ENCODE results near the gene ACBD7. TPM values are rescaled to one million over a fixed set of nuclear protein-coding genes. Genes with fewer than 3 reads are reported as not detected.
A peak's percentile ranks its signal among the peaks of the same experiment; 100 is the strongest.

Gene ACBD7
- total RNA-seq, 2 experiments from 2014 or later = 0.19 to 0.47 TPM

- H3K27ac Mint-ChIP-seq = no peak overlapping the region
- POLR2A ChIA-PET = no interaction called here
Measured at GRCh38 chr10:15091418-15091817, 2.8 kb upstream of the ACBD7 start.

GRCh38 chr10:15084502-15084922 lies 4.1 kb downstream of the ACBD7 start:
- no peaks in the 10 kb centered on the region for H3K36me3 ChIP-seq (ENCODE audit: insufficient read depth, low read length)
- H3K4me1 ChIP-seq (ENCODE audit: insufficient read depth, low read length) = peaks cover 13% of the 10 kb centered on the region
- ATAC-seq (ENCODE audit: poor library complexity) (peak; percentile 80), DNase-seq (peak in 4 of 14 experiments; percentile 57 to 77 (median 70))
- Mint-ChIP-seq H3K36me3 (ENCODE audit: low read depth) (no peaks in the 10 kb centered on the region), H3K4me1 (ENCODE audit: low read depth) (peaks cover 22% of the 10 kb centered on the region), H3K27me3 (no peaks in the 10 kb centered on the region), H3K9me3 (no peaks in the 10 kb centered on the region), H3K4me3 (peak overlapping the region; percentile 82), H3K27ac (peak overlapping the region; percentile 75)
- no peaks in the 10 kb centered on the region for H3K27me3 ChIP-seq (ENCODE audit: control insufficient read depth in 1 of 2, insufficient read depth in 2 of 2, low read length in 2 of 2)
- intact Hi-C loops (cut with DNase I, micrococcal nuclease) = loop anchor here in 1 of 2 experiments (10.0 kb wide), 1 partner anchor 890 kb away; no protein-coding TSS in a partner anchor
- H3K27ac ChIP-seq (ENCODE audit: low read depth in 1 of 2, low read length in 2 of 2) = no peak overlapping the region
- ChIA-PET CTCF (no interaction called here), POLR2A (interaction anchor here (0.9 to 1.4 kb wide), 3 partner anchors 21 to 131 kb away, joined by 3 to 4 read pairs (median 4); partner anchors contain the start of gene MEIG1)
- H3K9me3 ChIP-seq (ENCODE audit: control insufficient read depth in 1 of 2, insufficient read depth in 1 of 2, low read length in 2 of 2) = no peaks in the 10 kb centered on the region
- H3K4me3 ChIP-seq (ENCODE audit: low read length) = no peak overlapping the region
- TF ChIP-seq CTCF (IDR thresholded peaks at IDR 0.05) = peak; percentile 49

More at GRCh38 chr10:15091418-15091817, 2.8 kb upstream of the ACBD7 start:
- H3K27ac ChIP-seq (ENCODE audit: low read depth in 1 of 2, low read length in 2 of 2) = no peak overlapping the region
- peaks cover 6% of the 10 kb centered on the region for H3K4me1 Mint-ChIP-seq (ENCODE audit: low read depth)
- TF ChIP-seq CTCF (IDR thresholded peaks at IDR 0.05) = no peak
- DNase-seq (no peak), ATAC-seq (ENCODE audit: poor library complexity) (no peak)
- intact Hi-C loops (cut with DNase I, micrococcal nuclease) = loop anchor here in 1 of 2 experiments (10.0 kb wide), 2 partner anchors 257 to 1297 kb away; partner anchors contain the start of genes CDNF, HSPA14 and MSANTD7
- no peaks in the 10 kb centered on the region for H3K9me3 ChIP-seq (ENCODE audit: control insufficient read depth in 1 of 2, insufficient read depth in 1 of 2, low read length in 2 of 2)
- H3K36me3 ChIP-seq (ENCODE audit: insufficient read depth, low read length) = no peaks in the 10 kb centered on the region
- CTCF ChIA-PET = no interaction called here
- H3K27me3 Mint-ChIP-seq = no peaks in the 10 kb centered on the region
- H3K4me1 ChIP-seq (ENCODE audit: insufficient read depth, low read length) = peaks cover 15% of the 10 kb centered on the region
- H3K36me3 Mint-ChIP-seq (ENCODE audit: low read depth) = no peaks in the 10 kb centered on the region
- no peak overlapping the region for H3K4me3 ChIP-seq (ENCODE audit: low read length)
- no peaks in the 10 kb centered on the region for H3K27me3 ChIP-seq (ENCODE audit: control insufficient read depth in 1 of 2, insufficient read depth in 2 of 2, low read length in 2 of 2)
- no peak overlapping the region for H3K4me3 Mint-ChIP-seq
- H3K9me3 Mint-ChIP-seq = no peaks in the 10 kb centered on the region

- no peaks in the 10 kb centered on the region for H3K36me3 Mint-ChIP-seq (ENCODE audit: low read depth)
Measured at GRCh38 chr10:15083674-15084501, 4.7 kb downstream of the ACBD7 start.

More at GRCh38 chr10:15083674-15084501, 4.7 kb downstream of the ACBD7 start:
- Mint-ChIP-seq H3K4me3 (peak overlapping the region; percentile 82), H3K27me3 (no peaks in the 10 kb centered on the region), H3K27ac (peak overlapping the region; percentile 75), H3K9me3 (no peaks in the 10 kb centered on the region), H3K4me1 (ENCODE audit: low read depth) (peaks cover 22% of the 10 kb centered on the region)
- intact Hi-C loops (cut with DNase I, micrococcal nuclease) = loop anchor here in 1 of 2 experiments (10.0 kb wide), 1 partner anchor 889 kb away; no protein-coding TSS in a partner anchor
- POLR2A ChIA-PET = interaction anchor here (1.0 to 1.4 kb wide), 2 partner anchors 125 to 131 kb away, joined by 4 read pairs; partner anchors contain the start of gene MEIG1
- Histone ChIP-seq H3K4me1 (ENCODE audit: insufficient read depth, low read length) (peaks cover 10% of the 10 kb centered on the region), H3K27me3 (ENCODE audit: control insufficient read depth in 1 of 2, insufficient read depth in 2 of 2, low read length in 2 of 2) (no peaks in the 10 kb centered on the region), H3K9me3 (ENCODE audit: control insufficient read depth in 1 of 2, insufficient read depth in 1 of 2, low read length in 2 of 2) (no peaks in the 10 kb centered on the region), H3K27ac (ENCODE audit: low read depth in 1 of 2, low read length in 2 of 2) (no peak overlapping the region), H3K36me3 (ENCODE audit: insufficient read depth, low read length) (no peaks in the 10 kb centered on the region), H3K4me3 (ENCODE audit: low read length) (no peak overlapping the region)
- no peak for DNase-seq
- CTCF ChIA-PET = no interaction called here
- TF ChIP-seq CTCF (IDR thresholded peaks at IDR 0.05) = no peak
- no peak for ATAC-seq (ENCODE audit: poor library complexity)
